ENCODE measurements around the gene SFTPD.
"Not testable (repeated sequence)": the region's sequence is repeated elsewhere in the genome, so short reads cannot be mapped to it uniquely, and the experiment has no call there.

SFTPD gene

DNA sequence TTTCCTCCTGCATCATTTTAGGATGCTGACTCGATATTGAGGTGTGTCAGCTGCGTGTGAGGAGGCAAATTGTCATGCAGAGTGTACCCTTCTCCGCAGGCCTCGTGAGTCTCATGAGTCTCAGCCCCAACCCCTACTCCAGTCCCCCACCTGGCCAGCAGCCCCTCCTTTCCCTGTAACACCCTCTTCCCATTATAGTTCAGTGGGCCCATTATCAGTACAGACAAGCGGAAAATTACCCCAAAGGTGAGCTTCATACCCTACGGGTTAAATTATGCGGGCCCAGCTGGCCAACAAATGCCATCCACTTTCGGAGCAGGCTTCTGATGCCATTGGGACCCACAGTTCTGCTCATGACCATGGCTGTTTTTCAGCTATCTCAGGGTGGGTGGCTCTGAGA lies 25.2 kb downstream of the SFTPD start:
- no peak for DNase-seq

GRCh38 chr10:79923145-79923544 lies 25.8 kb downstream of the SFTPD start:
- no peak for DNase-seq

DNA sequence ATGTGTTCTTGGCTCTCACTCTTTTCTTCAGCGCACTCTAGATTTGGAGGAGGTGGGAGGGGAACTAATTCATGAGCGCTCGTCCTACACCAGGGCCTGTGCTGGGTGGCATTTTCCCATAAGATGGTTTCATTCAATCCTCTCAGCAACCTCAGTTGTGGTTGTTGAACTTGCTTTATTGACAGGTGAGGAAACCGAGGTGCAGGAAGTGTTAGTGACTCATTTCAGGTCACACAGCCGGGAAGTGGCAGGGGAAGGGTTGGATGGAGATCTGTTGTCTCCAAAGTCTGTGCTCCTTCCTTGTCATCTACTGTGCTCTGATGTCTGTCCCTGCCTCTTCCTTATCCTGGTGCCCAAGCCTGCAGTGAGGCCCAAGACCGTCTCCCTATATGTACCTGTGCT lies 26.9 kb downstream of the SFTPD start:
- not testable (repeated sequence) for DNase-seq

- DNase-seq: not testable (repeated sequence)
Observed at GRCh38 chr10:79915838-79916237, 33.1 kb downstream of the SFTPD start.

GRCh38 chr10:79914512-79914911 lies 34.4 kb downstream of the SFTPD start:
- DNase-seq: not testable (repeated sequence)

DNA sequence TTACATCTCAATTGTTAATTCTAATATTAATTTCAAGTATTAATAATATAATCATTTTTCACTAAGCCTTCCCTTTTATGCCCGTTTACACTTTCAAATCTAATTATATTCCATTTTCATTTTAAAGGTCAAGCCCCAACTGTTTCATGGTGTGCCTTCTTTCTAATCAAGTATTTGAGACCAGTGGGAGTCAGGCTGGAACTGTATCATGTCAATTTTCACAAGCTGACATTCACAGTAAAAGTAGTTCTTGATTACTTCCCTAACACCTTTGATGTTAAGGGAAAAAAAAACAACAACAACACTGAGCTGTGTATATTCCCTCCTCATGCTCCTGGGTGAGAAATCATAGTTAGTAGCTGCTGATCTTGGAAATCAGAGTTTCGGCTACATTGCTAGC lies 38.1 kb downstream of the SFTPD start:
- DNase-seq: no peak

- no peak for DNase-seq
Observed at GRCh38 chr10:79910344-79910743, 38.6 kb downstream of the SFTPD start.

DNA sequence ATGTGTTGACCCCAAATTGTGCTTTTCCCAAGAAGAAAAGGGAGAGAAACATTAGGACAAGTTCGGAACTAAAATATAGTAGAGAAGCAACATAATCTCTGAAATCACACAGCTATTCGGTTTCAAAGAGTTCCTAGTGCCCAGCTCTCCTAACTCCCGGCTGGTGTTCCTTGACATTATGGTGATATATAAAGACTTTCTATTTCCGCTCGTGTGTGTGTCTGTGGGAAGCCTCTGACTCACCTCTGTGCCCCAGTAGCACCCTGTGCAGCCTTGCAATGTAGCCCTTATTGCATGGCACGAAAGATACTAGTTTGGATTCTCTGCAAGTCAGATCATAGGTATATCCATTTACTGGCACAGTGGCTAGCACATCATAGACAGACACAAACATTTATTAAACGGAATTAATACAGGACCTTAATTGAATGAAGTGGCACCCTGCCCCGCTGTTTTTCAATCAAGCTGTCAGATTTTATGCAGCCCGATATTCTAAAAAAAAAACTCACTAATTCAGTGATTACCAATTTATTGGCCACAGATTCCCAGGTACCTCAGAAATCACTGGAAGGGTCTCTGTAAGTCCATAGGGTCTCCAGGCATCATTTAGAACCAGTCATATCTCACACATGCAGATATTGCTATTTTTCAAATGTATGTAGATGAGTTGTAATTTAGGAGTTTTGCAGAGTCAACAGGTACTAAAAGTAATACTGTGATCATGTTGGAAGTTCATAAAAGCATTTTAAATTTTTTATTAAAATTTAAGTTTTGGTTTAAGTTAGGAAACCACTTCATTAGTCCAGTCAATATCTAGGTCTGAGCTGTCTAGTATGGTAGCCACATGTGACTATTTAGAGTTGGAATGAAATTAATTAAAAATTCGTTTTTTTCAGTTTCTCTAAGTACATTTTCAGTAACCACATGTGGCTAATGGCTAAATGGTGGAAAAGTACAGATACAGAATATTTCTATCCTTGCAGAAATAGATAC lies 43.3 kb downstream of the SFTPD start:
- peak in 1 of 2 donors; percentile 29 for DNase-seq

- DNase-seq: no peak
Observed at GRCh38 chr10:79904671-79905321, 44.1 kb downstream of the SFTPD start.

- DNase-seq: not testable (repeated sequence)
Observed at GRCh38 chr10:79901571-79901970, 47.3 kb downstream of the SFTPD start.

DNA sequence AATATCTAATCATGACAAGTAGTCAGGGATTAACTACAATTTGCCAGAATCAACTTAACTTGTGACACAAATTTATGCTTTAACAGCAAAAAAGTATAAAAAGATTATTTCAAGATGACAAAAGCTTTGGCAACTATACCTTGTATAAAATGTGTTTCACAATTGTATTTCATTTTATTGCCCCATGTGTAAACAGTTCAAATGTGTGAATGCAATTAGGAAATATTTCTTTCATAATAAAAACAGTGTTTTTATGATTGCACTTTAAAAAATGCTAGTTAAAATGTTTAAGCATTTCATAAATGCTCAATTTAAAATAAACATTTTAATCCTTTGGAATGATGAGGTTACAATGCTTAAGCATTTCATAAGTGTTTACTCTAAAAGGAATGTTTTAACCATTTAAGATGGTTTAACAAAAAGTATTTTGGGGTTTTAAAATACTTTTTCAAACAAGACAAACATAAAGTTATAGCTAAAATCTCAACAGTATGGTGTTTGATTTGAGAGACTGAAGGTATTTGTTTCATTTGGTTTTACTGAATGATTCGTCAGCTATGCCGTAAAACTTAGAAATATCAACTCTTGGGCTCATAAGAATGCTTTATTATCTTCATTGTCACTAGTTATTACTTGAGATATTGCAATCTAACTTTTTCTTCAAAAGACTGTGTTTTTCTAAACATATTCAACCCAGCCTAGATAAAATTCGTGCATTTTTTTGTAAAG lies 50.1 kb downstream of the SFTPD start:
- no peak for DNase-seq

DNA sequence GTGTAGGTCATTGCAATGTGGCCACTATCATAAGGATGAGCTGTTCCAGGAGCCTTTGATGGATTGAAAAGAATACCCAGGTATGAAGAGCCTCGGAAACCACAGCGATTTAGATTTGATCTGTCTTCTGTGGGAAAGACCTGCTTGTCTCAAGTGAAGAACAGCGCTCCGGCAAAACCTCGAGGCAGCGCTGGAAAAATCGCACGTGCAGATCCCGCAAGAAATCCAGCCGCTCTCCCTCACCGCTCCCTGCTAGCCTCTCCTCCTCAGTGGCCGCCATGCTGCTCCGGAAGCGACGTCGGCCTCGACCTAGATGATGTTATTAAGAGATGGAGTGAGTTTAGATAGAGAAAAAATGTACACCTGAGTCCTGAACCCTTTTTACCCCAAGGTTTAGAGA lies 56.0 kb downstream of the SFTPD start:
- DNase-seq: not testable (repeated sequence)

- DNase-seq: no peak
Observed at GRCh38 chr10:79890469-79890868, 58.4 kb downstream of the SFTPD start.

DNA sequence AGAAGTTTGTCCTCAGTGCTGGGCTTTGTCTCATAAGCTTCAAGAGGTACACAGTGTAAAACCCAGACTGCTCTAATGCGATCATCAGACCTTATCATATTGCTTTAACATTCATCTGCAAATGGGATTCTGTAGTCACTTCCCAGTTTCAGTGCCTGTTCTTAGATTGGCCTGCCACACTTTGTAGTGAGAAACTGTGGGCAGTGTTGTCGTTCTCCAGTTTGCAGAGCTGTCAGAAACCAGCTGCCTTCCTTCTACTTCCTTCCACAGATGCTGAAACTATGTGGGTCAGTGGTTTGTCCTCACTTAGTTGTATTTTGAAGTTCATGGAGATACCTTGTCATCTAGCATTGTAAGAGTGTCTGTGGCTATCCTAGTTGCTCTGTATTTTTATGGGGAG lies 59.9 kb downstream of the SFTPD start:
- DNase-seq: not testable (repeated sequence)

Measured in bone marrow (tissue), 2 donors.